GM18502 (cell line): Measurements from ENCODE around the gene OPTC.

Experiments
- ATAC-seq: cut with Tn5 transposase; IDR thresholded peaks from one replicate; pipeline ENCODE4 v1.9.1; 2021; ENCODE audit warnings: mild to moderate bottlenecking; ENCODE audit not compliant: unreplicated experiment, poor library complexity

OPTC gene

GRCh38 chr1:203555076-203555475, 61.1 kb downstream of the OPTC start:
- no peak for ATAC-seq

DNA sequence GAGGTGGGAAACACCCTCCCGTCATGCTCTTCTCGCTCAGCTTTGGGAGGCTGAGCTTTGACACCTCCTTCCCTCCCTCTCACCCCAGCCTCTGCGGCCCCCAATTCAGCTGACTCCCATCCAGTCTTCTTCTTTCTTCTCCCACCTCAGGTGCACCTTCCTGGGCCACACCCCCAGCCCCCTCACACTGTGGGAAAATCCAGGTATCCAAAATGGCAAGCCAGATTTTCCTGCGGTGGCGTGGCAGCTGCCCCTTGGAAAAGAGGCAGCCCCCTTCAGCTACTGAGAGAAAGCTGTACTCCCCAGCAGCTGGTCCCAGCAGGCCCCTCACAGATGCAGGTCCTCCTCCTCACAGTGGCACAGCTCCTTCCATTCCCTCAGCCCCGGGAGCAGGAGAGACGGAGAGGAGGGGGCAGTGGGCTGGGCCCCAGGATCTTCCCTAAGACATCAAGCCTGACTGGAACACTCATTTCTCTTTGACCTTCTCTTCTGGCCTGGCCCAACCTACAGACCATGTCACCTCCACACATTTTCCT, 61.6 kb downstream of the OPTC start:
- ATAC-seq: no peak

DNA sequence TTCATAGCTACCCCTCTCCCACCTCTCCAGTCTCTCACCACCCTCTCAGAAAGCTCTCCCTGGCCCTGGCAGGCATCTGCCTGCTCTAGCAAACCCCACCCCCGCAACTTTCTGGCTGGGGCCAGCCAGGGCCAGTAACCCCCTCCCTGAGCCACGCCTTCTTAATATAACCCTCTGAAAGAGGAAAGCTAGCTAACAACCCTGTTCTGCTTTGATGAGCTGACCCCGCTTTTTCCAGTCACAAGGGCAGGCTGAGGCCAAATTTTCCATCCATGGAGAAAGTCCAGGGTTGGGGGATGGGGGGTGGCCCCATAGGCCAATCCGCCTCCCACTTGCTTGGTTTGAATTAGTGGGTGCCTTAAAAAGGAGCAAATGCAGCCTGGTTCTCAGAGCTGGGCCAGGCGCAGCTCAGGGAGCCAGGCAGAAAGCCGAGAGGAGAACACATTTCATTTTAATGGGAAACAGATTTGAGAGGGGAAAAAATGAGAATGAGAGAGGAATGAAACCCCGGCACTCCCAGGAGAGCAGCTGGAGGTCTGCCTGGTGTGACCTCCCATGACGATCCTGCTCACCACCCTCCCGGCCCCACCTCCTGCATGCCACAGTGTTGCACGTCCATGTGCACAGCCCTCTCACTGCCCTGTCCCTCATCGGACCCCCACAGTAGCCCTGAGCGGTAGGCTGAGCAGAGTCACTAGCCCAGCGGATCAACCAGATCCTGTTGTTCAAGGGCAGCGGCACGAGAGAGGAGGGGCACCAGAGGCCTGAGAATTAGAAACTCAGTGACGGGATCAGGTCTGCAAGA, 62.3 kb downstream of the OPTC start:
- no peak for ATAC-seq

DNA sequence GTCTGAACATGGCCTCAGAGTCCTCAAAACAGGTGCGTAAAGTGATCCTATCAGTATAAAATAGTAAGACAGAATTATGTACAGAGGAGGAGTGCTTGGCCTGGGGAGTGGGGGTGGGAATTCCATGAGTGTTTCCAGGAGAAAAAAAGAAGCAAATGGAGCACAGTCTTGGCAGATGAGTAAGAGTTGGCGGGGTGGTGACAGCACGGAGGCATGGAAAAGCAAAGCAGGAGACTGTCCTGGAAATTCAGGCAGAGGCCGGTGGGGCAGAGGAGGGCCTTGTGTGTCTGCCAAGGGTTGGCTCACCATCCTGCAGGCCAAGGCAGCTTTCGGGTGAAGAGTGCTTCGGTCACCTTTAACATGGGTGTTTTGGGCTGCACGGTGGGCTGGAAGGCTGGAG, 63.4 kb downstream of the OPTC start:
- ATAC-seq: no peak

DNA sequence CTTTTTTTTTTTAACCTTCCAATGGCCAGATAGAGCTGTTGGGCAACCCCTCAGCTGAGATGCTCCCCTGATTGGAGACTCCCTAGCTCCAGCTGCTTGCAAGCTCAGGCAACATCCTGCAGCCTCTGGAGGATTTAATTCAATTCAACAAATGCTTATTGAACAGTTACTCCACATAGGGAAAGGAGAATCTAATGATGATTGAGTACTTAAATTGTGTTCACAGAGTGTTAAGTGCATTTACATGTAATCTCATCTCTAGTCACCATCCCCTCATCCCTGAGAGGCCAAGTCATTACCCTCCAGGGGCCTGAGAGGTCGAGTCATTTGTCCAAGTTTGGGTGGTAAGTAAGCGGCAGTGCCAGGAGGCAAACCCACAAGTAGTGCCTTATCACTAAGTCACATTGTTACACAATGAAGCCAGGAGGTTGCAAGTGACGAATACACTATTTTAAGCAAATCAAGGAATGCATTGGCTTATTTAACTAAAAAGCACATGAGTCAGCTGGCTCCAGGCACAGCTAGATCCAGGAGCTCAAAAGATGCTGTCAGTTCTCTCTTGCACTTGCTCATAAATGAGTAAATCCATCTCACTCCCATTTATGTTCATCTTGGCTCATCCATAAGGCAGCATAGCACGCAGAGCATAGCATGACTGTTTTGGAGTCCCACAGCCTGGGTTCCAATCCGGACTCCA, 64.3 kb downstream of the OPTC start:
- no peak for ATAC-seq
